LNCaP clone FGC (cell line): Measurements from ENCODE around the gene FAM20B.

ENCODE experiments used
- DNase-seq: peaks from one replicate; pipeline ENCODE4 v3.0.0-alpha.2; 2011; ENCODE audit warnings: low read depth
- H3K4me3 ChIP-seq: 2 replicates; pipeline ENCODE4 v1.5.1; 2011; ENCODE audit warnings: mild to moderate bottlenecking, low read depth, low read length, control low read depth
- TF ChIP-seq, protein P1 (sequence below): IDR thresholded peaks from 2 replicates; pipeline ENCODE4 v1.5.1; 2012; ENCODE audit warnings: mild to moderate bottlenecking; ENCODE audit not compliant: control insufficient read depth, insufficient read depth; ENCODE audit errors: extremely low read depth

Gene FAM20B

DNA sequence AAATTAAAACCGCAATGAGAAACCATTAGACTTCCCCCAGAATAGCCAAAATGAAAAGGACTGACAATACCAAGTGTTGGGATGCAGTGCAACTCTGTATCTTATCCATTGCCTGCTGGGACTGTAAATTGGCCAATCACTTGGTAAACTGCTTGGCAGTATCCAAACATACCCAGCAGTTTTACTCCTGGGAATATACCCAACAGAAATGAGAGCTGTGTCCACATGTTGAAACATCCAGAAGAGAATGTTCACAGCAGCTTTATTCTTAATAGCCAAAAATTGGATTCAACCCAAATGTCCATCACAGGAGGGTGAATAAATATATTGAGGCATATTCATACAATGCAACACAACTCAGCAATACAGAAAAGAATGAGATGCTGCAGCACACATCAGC, 13.7 kb upstream of the FAM20B start:
- no peak for DNase-seq
- TF ChIP-seq, protein P1, sequence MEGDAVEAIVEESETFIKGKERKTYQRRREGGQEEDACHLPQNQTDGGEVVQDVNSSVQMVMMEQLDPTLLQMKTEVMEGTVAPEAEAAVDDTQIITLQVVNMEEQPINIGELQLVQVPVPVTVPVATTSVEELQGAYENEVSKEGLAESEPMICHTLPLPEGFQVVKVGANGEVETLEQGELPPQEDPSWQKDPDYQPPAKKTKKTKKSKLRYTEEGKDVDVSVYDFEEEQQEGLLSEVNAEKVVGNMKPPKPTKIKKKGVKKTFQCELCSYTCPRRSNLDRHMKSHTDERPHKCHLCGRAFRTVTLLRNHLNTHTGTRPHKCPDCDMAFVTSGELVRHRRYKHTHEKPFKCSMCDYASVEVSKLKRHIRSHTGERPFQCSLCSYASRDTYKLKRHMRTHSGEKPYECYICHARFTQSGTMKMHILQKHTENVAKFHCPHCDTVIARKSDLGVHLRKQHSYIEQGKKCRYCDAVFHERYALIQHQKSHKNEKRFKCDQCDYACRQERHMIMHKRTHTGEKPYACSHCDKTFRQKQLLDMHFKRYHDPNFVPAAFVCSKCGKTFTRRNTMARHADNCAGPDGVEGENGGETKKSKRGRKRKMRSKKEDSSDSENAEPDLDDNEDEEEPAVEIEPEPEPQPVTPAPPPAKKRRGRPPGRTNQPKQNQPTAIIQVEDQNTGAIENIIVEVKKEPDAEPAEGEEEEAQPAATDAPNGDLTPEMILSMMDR: no peak

DNA sequence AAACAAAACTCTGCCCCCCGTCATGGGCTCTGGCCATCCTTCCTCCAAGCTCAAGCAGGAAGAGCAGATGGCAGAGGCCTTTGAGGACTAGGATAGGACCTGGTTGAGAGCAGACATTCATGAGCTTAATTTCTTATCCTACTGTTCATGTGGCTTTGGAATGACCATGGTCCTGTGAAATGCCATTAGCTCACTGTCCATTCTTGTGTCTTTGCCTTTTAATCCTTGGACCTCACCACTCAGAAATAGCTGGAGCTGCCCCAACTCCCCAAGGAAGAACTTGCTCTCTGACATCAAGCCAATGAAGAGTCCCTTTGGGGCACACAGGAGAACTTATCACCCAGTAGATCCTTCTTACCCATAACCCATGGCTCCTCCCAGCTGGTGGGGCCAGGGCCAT, 11.6 kb upstream of the FAM20B start:
- DNase-seq: no peak
- TF ChIP-seq, protein P1: no peak
- no peak overlapping the region for H3K4me3 ChIP-seq

More for the DNA sequence above, 13.7 kb upstream of the FAM20B start:
- H3K4me3 ChIP-seq: no peak overlapping the region

DNA sequence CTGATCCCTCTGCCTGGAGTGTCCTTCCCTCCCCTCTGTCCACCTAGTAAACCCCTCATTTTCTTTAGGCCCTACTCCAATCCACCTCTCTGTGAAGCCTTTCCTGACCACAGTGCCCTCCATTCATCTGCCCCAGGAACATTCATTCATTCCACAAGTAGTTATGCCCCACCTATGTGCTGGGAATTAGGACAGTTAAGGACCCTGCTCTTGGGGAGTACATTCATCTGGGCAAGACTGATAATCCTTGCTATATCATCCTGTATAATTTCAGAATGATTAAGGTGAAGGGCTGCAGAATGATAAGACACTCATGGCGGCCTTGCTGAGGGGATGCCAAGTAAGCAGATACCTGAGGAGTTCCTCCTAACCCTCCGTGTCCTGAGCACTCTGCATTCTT, 10.3 kb upstream of the FAM20B start:
- DNase-seq: no peak
- TF ChIP-seq, protein P1: no peak
- no peak overlapping the region for H3K4me3 ChIP-seq

DNA sequence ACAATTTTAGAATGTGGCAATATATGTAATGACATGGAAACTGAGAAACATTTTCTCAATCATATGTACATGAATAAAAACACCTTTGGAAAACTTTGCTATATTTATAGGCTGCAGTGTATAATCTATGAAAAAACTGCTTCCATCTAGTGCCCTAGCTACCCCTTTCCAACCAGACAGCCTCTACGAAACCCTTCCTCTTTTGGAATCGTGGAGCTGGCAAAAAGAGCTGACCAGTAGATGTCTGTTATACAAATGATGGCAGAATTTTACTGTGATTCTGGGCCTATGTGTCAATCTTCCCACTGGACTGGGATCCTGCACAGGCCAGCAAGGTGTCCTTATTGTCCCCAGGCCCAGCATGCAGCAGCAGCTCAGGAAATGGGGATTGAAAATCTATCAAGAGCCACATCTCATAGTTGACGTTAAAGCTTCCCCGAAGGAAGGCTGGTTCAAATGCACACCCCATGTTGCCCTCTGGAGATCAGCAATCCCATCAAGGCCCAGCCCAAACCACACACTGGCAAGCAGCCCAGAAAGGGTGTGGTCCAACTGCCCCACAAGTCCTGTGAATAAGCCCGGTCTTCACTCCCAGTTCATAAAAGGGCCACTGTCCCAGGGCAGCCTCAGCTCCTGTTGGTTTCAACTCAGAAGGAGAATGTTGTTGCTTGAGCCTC, 8.8 kb upstream of the FAM20B start:
- no peak for DNase-seq
- TF ChIP-seq, protein P1: no peak
- H3K4me3 ChIP-seq: no peak overlapping the region

DNA sequence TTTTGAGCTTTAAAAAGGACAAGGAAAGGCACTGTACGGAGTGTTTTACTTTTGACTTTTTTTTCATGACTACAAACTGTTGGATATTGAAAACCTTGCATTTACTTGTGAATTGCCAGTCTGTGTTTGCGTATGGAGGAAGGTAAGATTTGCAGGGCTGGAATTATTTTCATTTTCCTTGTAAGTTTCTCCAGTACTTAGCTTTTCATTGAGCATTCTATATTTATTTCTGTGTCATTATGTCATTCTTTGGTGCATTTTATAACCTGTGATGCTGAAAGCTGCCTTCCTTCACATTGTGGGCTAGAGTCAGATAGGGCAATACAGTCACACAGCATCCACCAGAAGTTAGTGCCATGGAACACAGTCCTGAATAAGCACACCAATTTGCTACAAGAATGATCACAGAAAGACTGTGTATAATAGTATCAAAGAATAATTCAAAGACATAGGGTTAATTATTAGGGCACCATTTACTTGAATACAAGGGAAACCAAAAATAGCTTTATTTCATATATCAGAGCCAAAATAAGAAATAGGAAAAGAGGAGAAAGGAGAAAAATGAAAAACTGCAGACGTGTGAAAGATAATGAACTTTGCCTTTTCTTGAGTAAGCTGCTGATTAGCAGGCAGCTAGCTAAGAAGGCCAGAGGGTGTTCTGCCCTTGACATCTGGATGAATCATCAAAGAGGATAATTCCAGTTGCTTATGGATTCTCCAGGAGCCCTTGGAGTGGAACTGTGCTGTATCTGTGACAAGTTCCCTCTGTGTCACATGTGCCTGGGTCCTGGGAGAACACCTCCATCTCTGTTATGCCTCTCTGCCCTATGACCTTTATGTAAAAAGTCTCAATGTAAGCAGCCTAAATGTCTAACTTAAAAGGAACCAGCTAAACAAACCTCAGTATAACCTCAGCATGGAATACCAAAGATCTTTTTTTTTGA, 8.0 kb upstream of the FAM20B start:
- TF ChIP-seq, protein P1: no peak
- DNase-seq: no peak

DNA sequence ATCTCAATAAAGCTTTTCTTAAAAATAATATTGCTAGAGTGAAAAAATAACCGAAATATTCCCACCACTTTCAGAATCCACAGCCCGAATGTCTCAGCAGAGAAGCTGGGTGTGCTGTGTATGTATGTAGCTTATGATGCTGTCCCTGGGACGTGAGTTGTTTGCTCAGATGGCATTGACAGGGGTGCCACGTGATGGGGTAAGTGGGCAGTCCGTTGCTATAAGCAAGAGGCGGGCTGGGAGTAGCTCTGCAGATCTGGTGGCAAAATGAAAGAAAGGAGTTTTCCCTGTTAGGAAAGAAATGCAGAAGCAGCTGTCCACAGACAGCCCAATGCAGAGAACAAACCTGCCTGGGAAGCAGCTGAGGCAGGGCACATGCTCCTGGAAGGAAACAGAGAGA, 3.8 kb upstream of the FAM20B start:
- peak; percentile 80 for DNase-seq
- TF ChIP-seq, protein P1: no peak
- H3K4me3 ChIP-seq: peak overlapping the region; percentile 35

More for the DNA sequence above, 8.0 kb upstream of the FAM20B start:
- H3K4me3 ChIP-seq: no peak overlapping the region
